GM10248 (cell line): Measurements from ENCODE around the gene GASK1B.
A peak's percentile ranks its signal among the peaks of the same experiment; 100 is the strongest.

Experiments
- CTCF ChIA-PET: fragments of 300-600 bp; sonication (Branson Sonifier 250); formaldehyde crosslinking; extraction: SDS; loops from one replicate; lab custom pipeline; 2021; ENCODE audit warnings: antibody characterized with exemption; lab: Yijun Ruan, JAX
- POLR2A ChIA-PET: fragments of 350-650 bp; sonication (Branson Sonifier 250); formaldehyde crosslinking; extraction: SDS; loops from one replicate; lab custom pipeline; 2020; ENCODE audit warnings: antibody characterized with exemption; lab: Yijun Ruan, JAX
- DNase-seq: peaks from one replicate; pipeline ENCODE4 v3.0.0; 2012; ENCODE audit errors: extremely low spot score
- CTCF ChIP-seq: IDR thresholded peaks from 2 replicates; pipeline ENCODE4 v1.5.1; 2012; ENCODE audit warnings: mild to moderate bottlenecking, low read depth; ENCODE audit errors: extremely low read depth, missing control alignments, control extremely low read depth

Gene GASK1B

DNA sequence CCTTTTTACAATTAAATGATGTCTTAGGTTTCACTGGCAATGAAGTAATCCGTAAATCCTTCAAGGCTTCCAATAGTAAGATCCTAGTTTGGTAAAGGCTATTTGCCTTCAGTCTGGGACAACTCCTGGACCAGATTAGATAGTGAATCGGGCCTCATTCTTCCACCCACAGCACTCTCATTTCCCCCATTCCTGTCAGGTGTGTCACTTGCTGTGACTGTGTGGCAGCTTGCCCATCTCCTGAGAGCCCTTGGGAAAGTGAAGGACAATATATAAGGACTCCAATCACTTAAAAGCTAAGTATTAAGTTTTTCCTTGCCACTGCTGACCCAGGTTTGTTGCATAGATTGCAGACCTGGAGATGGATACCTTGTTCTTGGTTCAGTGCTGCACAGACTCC lies 3.3 kb upstream of the GASK1B start:
- no peak for DNase-seq
- POLR2A ChIA-PET = no interaction called here
- CTCF ChIA-PET = no interaction called here
- no peak for TF ChIP-seq CTCF

- CTCF ChIA-PET = interaction anchor here (0.8 to 4.0 kb wide), 14 partner anchors 8 to 178 kb away, joined by 3 to 21 read pairs (median 4); no protein-coding TSS in a partner anchor
- TF ChIP-seq CTCF = peak; percentile 29
- POLR2A ChIA-PET = no interaction called here
- peak; percentile 29 for DNase-seq
Measured at GRCh38 chr4:158170691-158171561, 1.9 kb downstream of the GASK1B start.

DNA sequence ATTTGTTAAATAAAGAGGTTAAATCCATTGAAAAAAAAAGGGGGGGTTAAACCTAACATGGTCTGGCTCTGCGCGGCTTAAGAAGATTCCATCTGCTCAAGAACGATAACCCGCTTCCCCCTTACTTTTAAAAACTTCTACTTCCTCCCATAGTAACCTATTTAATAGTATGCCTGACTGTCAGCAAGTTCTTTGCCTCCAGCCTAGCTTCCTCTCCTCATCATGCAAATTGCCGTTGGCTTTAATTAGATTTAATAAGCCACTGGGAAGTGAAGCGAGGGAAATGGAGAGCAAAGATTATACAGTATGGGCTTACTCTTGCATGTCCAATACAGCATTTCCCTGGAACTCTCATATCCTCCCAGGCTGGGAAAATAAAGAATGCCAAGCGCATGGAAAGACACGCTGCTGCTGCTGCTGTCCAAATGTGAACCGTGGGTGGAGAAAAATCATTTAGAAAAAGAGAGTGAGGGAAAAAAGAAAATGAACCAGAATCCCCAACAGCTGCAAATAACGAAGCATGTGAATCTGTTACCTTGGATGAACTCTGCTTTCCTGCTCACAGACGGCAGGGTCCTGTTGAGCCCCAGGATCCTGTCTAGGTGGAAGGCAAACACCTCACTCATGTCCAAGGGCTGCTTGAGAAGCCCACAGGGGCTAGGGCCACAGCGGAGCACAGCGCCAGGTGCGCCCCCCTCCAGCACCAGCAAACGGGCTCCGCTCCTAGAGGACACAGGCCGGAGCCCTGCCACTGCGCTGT lies 2.7 kb downstream of the GASK1B start:
- POLR2A ChIA-PET = no interaction called here
- CTCF ChIA-PET = interaction anchor here (0.9 to 4.0 kb wide), 10 partner anchors 10 to 177 kb away, joined by 3 to 21 read pairs (median 4); no protein-coding TSS in a partner anchor
- DNase-seq = no peak
- TF ChIP-seq CTCF = no peak

- TF ChIP-seq CTCF = no peak
- DNase-seq = no peak
- ChIA-PET POLR2A (no interaction called here), CTCF (interaction anchor here (0.9 to 4.0 kb wide), 2 partner anchors 13 to 86 kb away, joined by 4 to 21 read pairs; no protein-coding TSS in a partner anchor)
Measured at GRCh38 chr4:158169506-158169905, 3.3 kb downstream of the GASK1B start.

DNA sequence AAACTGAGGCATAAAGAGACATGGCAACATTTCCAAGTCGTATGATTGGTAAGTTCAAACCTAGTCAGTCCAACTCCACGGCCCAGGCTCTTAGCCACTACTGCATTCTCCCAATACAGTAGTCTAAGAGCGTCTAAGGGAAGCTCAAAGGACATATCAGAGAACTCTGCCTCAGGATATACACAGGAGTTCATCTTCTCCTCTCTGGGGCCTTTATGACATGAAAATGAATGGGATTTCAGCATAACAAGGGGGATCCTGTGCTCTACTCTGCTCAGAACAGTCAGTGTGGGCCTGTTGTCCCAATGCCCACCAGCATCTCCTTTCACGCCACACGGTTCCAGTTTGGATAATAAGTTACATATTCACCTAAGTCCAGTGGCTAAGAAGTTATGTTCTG lies 4.2 kb downstream of the GASK1B start:
- ChIA-PET POLR2A (no interaction called here), CTCF (interaction anchor here (1.5 to 4.0 kb wide), 2 partner anchors 13 to 23 kb away, joined by 4 to 21 read pairs; no protein-coding TSS in a partner anchor)
- TF ChIP-seq CTCF = no peak
- DNase-seq = no peak

GRCh38 chr4:158166701-158167100 lies 6.1 kb downstream of the GASK1B start:
- ChIA-PET POLR2A (no interaction called here), CTCF (no interaction called here)
- TF ChIP-seq CTCF = no peak
- no peak for DNase-seq
